Stimulated activated CD4-positive, alpha-beta T cell treated with anti-CD3 and anti-CD28 coated beads, Interleukin-1b, Interleukin-23, amount 100 ng/mL, for 4 hours (primary cell): Measurements from ENCODE around the gene IQCF6.
"Not testable (repeated sequence)": the region's sequence is repeated elsewhere in the genome, so short reads cannot be mapped to it uniquely, and the experiment has no call there.

Experiments used
- DNase-seq, 2 donors: peaks; one replicate each; pipeline ENCODE4 v3.0.0-alpha.2; 2020; ENCODE audit warnings: low read depth in 2 of 2

IQCF6 gene

GRCh38 chr3:51773529-51774056 lies 5.4 kb downstream of the IQCF6 start:
- no peak for DNase-seq

GRCh38 chr3:51759203-51759602 lies 19.8 kb downstream of the IQCF6 start:
- DNase-seq = no peak

- not testable (repeated sequence) for DNase-seq
Observed at GRCh38 chr3:51753763-51754750, 25.0 kb downstream of the IQCF6 start.

- no peak for DNase-seq
Observed at GRCh38 chr3:51751287-51751686, 27.8 kb downstream of the IQCF6 start.

GRCh38 chr3:51750878-51751277 lies 28.2 kb downstream of the IQCF6 start:
- DNase-seq = no peak

GRCh38 chr3:51748327-51748726 lies 30.7 kb downstream of the IQCF6 start:
- DNase-seq = no peak

- DNase-seq = no peak
Observed at GRCh38 chr3:51747840-51748239, 31.2 kb downstream of the IQCF6 start.

- DNase-seq = not testable (repeated sequence)
Observed at GRCh38 chr3:51742978-51743377, 36.1 kb downstream of the IQCF6 start.

GRCh38 chr3:51742320-51742719 lies 36.7 kb downstream of the IQCF6 start:
- DNase-seq = not testable (repeated sequence)

GRCh38 chr3:51739110-51739509 lies 39.9 kb downstream of the IQCF6 start:
- DNase-seq = no peak

GRCh38 chr3:51735950-51736349 lies 43.1 kb downstream of the IQCF6 start:
- no peak for DNase-seq

GRCh38 chr3:51735039-51735438 lies 44.0 kb downstream of the IQCF6 start:
- DNase-seq = no peak

- DNase-seq = no peak
Observed at GRCh38 chr3:51734572-51734907, 44.5 kb downstream of the IQCF6 start.

GRCh38 chr3:51733859-51734571 lies 45.0 kb downstream of the IQCF6 start:
- no peak for DNase-seq

GRCh38 chr3:51729042-51729633 lies 49.9 kb downstream of the IQCF6 start:
- DNase-seq = no peak
